GM18507 (cell line): Measurements from ENCODE around the gene ZIC4.

Source experiments
- DNase-seq: peaks from one replicate; pipeline ENCODE4 v3.0.0; 2011; ENCODE audit warnings: low read depth; ENCODE audit not compliant: insufficient read length; ENCODE audit errors: extremely low spot score
- FAIRE-seq: peaks from 2 replicates; lab custom pipeline; 2011; peaks lifted over from hg19 to GRCh38; lab: Jason Lieb, UNC

Gene ZIC4

GRCh38 chr3:147408188-147409100 lies 2.1 kb upstream of the ZIC4 start:
- DNase-seq: no peak
- no peak for FAIRE-seq

GRCh38 chr3:147407498-147408187 lies 1.3 kb upstream of the ZIC4 start:
- FAIRE-seq: no peak

GRCh38 chr3:147407114-147407497 lies 763 bp upstream of the ZIC4 start:
- FAIRE-seq (no peak), DNase-seq (no peak)

More at GRCh38 chr3:147407498-147408187, 1.3 kb upstream of the ZIC4 start:
- no peak for DNase-seq

GRCh38 chr3:147405231-147406027 lies 914 bp downstream of the ZIC4 start:
- DNase-seq (no peak), FAIRE-seq (no peak)

- FAIRE-seq: no peak
- no peak for DNase-seq
Observed at GRCh38 chr3:147404800-147405230, 1.5 kb downstream of the ZIC4 start.

- no peak for DNase-seq
- no peak for FAIRE-seq
Observed at GRCh38 chr3:147404000-147404799, 2.1 kb downstream of the ZIC4 start.

GRCh38 chr3:147403511-147403910 lies 2.8 kb downstream of the ZIC4 start:
- DNase-seq: no peak
- FAIRE-seq: no peak

- FAIRE-seq: no peak
- DNase-seq: no peak
Observed at GRCh38 chr3:147402159-147402558, 4.2 kb downstream of the ZIC4 start.

- FAIRE-seq: no peak
Observed at GRCh38 chr3:147401421-147401820, 4.9 kb downstream of the ZIC4 start.

GRCh38 chr3:147400999-147401398 lies 5.3 kb downstream of the ZIC4 start:
- DNase-seq (no peak), FAIRE-seq (no peak)

More at GRCh38 chr3:147401421-147401820, 4.9 kb downstream of the ZIC4 start:
- DNase-seq: no peak

- FAIRE-seq (no peak), DNase-seq (no peak)
Observed at GRCh38 chr3:147400111-147400510, 6.2 kb downstream of the ZIC4 start.

- no peak for DNase-seq
Observed at GRCh38 chr3:147398813-147399534, 7.4 kb downstream of the ZIC4 start.

GRCh38 chr3:147397875-147398812 lies 8.2 kb downstream of the ZIC4 start:
- FAIRE-seq (no peak), DNase-seq (no peak)

More at GRCh38 chr3:147398813-147399534, 7.4 kb downstream of the ZIC4 start:
- FAIRE-seq: no peak

- DNase-seq (no peak), FAIRE-seq (no peak)
Observed at GRCh38 chr3:147397155-147397874, 9.0 kb downstream of the ZIC4 start.

GRCh38 chr3:147396712-147397046 lies 9.7 kb downstream of the ZIC4 start:
- DNase-seq (no peak), FAIRE-seq (no peak)

- DNase-seq (no peak), FAIRE-seq (no peak)
Observed at GRCh38 chr3:147395899-147396711, 10.2 kb downstream of the ZIC4 start.
